Osteoblast (primary cell): ENCODE measurements around the gene ACP1. TPM values are rescaled to one million over a fixed set of nuclear protein-coding genes. Genes with fewer than 3 reads are reported as not detected.

Experiments
- DNase-seq: peaks from one replicate; pipeline ENCODE4 v3.0.0; 2011; ENCODE audit warnings: low spot score, mixed read lengths; ENCODE audit not compliant: insufficient read length; ENCODE audit errors: missing footprints
- H2AFZ ChIP-seq: 2 replicates; pipeline ENCODE4 v1.6.0; 2011; ENCODE audit warnings: mild to moderate bottlenecking, low read length
- H3K27ac ChIP-seq: 2 replicates; pipeline ENCODE4 v1.5.1; 2011; ENCODE audit warnings: mild to moderate bottlenecking, low read depth, low read length, moderate library complexity
- H3K27me3 ChIP-seq: 2 replicates; pipeline ENCODE4 v1.6.0; 2012; ENCODE audit warnings: mild to moderate bottlenecking, control low read depth, inconsistent platforms, low read length, moderate library complexity; ENCODE audit not compliant: insufficient read depth
- H3K36me3 ChIP-seq: 2 replicates; pipeline ENCODE4 v1.5.1; 2011; ENCODE audit warnings: mild to moderate bottlenecking, low read length, control low read depth, moderate library complexity; ENCODE audit not compliant: insufficient read depth
- H3K4me1 ChIP-seq: 2 replicates; pipeline ENCODE4 v1.5.1; 2011; ENCODE audit warnings: mild to moderate bottlenecking, low read length, control low read depth, moderate library complexity; ENCODE audit not compliant: insufficient read depth
- H3K4me2 ChIP-seq: 2 replicates; pipeline ENCODE4 v1.6.0; 2011; ENCODE audit warnings: mild to moderate bottlenecking, low read length; ENCODE audit not compliant: insufficient read depth
- H3K4me3 ChIP-seq: fragments of 200-600 bp; sonication (generic); 3 replicates; pipeline ENCODE4 v1.5.1; 2012; ENCODE audit warnings: mild to moderate bottlenecking, low read length, inconsistent platforms; ENCODE audit not compliant: insufficient read depth
- H3K79me2 ChIP-seq: 2 replicates; pipeline ENCODE4 v1.6.0; 2012; ENCODE audit warnings: mild to moderate bottlenecking, low read length, control low read depth, inconsistent platforms; ENCODE audit not compliant: insufficient read depth
- H3K9me3 ChIP-seq: 2 replicates; pipeline ENCODE4 v1.5.1; 2011; ENCODE audit warnings: low read depth, low read length, control low read depth
- H4K20me1 ChIP-seq: 2 replicates; pipeline ENCODE4 v1.6.0; 2012; ENCODE audit warnings: mild to moderate bottlenecking, low read length, control low read depth; ENCODE audit not compliant: insufficient read depth
- total RNA-seq: library from RNA; depleted of rRNA; stranded (reverse); fragments of >200 nt; gene quantifications from 2 replicates; pipeline ENCODE4 v1.2.3, GENCODE V29; 2012
- TF ChIP-seq, protein P1 (sequence below): IDR thresholded peaks from 2 replicates; pipeline ENCODE4 v1.5.1; 2011; ENCODE audit warnings: mild to moderate bottlenecking, low read depth, low read length, moderate library complexity; ENCODE audit errors: extremely low read depth

ACP1 gene
- total RNA-seq, 1 donor: 80.0 TPM

GRCh38 chr2:249538-250042, 15.2 kb upstream of the ACP1 start:
- Histone ChIP-seq H3K9me3 (no peaks in the 10 kb centered on the region), H4K20me1 (no peaks in the 10 kb centered on the region), H3K4me1 (peaks cover 4% of the 10 kb centered on the region), H3K27ac (no peak overlapping the region), H2AFZ (no peak overlapping the region), H3K36me3 (peaks cover 26% of the 10 kb centered on the region), H3K4me2 (no peak overlapping the region), H3K4me3 (no peak overlapping the region), H3K27me3 (no peaks in the 10 kb centered on the region), H3K79me2 (no peaks in the 10 kb centered on the region)
- TF ChIP-seq, protein P1, sequence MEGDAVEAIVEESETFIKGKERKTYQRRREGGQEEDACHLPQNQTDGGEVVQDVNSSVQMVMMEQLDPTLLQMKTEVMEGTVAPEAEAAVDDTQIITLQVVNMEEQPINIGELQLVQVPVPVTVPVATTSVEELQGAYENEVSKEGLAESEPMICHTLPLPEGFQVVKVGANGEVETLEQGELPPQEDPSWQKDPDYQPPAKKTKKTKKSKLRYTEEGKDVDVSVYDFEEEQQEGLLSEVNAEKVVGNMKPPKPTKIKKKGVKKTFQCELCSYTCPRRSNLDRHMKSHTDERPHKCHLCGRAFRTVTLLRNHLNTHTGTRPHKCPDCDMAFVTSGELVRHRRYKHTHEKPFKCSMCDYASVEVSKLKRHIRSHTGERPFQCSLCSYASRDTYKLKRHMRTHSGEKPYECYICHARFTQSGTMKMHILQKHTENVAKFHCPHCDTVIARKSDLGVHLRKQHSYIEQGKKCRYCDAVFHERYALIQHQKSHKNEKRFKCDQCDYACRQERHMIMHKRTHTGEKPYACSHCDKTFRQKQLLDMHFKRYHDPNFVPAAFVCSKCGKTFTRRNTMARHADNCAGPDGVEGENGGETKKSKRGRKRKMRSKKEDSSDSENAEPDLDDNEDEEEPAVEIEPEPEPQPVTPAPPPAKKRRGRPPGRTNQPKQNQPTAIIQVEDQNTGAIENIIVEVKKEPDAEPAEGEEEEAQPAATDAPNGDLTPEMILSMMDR: no peak
- no peak for DNase-seq

- H4K20me1 ChIP-seq: no peaks in the 10 kb centered on the region
- peaks cover under 1% of the 10 kb centered on the region for H3K4me1 ChIP-seq
- no peak overlapping the region for H3K27ac ChIP-seq
- H3K4me2 ChIP-seq: no peak overlapping the region
- no peak overlapping the region for H3K4me3 ChIP-seq
- H3K9me3 ChIP-seq: no peaks in the 10 kb centered on the region
- H3K36me3 ChIP-seq: peaks cover 12% of the 10 kb centered on the region
- H3K27me3 ChIP-seq: no peaks in the 10 kb centered on the region
- TF ChIP-seq, protein P1: no peak
- H3K79me2 ChIP-seq: no peaks in the 10 kb centered on the region
- H2AFZ ChIP-seq: no peak overlapping the region
- DNase-seq: no peak
Observed at GRCh38 chr2:252001-252602, 12.6 kb upstream of the ACP1 start.

DNA sequence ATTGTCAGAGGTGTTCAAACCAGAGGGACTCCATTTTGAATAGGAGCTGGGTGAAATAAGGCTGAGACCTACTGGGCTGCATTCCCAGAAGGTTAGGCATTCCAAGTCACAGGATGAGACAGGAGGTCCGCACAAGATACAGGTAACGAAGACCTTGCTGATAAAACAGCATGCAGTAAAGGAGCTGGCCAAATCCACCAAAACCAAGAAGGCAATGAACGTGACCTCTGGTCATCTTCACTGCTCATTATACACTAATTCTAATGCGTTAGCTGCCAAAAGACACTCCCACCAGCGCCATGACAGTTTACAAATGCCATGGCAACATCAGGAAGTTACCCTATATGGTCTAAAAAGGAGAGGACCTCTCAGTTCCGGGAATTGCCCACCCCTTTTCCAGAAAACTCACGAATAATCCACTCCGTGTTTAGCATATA, 11.5 kb upstream of the ACP1 start:
- H3K9me3 ChIP-seq: no peaks in the 10 kb centered on the region
- H3K4me3 ChIP-seq: no peak overlapping the region
- H3K4me2 ChIP-seq: no peak overlapping the region
- no peak overlapping the region for H3K27ac ChIP-seq
- H2AFZ ChIP-seq: no peak overlapping the region
- H3K36me3 ChIP-seq: peaks cover 11% of the 10 kb centered on the region
- TF ChIP-seq, protein P1: no peak
- DNase-seq: no peak
- H3K4me1 ChIP-seq: no peaks in the 10 kb centered on the region
- no peaks in the 10 kb centered on the region for H4K20me1 ChIP-seq
- H3K79me2 ChIP-seq: no peaks in the 10 kb centered on the region
- H3K27me3 ChIP-seq: no peaks in the 10 kb centered on the region

GRCh38 chr2:254241-254640, 10.5 kb upstream of the ACP1 start:
- Histone ChIP-seq H4K20me1 (no peaks in the 10 kb centered on the region), H3K79me2 (no peaks in the 10 kb centered on the region), H3K4me3 (no peak overlapping the region), H3K4me1 (no peaks in the 10 kb centered on the region), H3K27me3 (no peaks in the 10 kb centered on the region), H3K36me3 (peaks cover 11% of the 10 kb centered on the region), H2AFZ (no peak overlapping the region), H3K4me2 (no peak overlapping the region), H3K9me3 (no peaks in the 10 kb centered on the region), H3K27ac (no peak overlapping the region)
- TF ChIP-seq, protein P1: no peak
- DNase-seq: no peak
